GM12891 (cell line): Measurements from ENCODE around the gene RGS17.

Source experiments
- POLR2A ChIP-seq: IDR thresholded peaks from 2 replicates; pipeline ENCODE4 v1.6.1; 2011; ENCODE audit warnings: low read depth, low read length, control low read depth
- TAF1 ChIP-seq: IDR thresholded peaks from 2 replicates; pipeline ENCODE4 v1.6.1; 2011; ENCODE audit warnings: low read depth, low read length, control low read depth

DNA sequence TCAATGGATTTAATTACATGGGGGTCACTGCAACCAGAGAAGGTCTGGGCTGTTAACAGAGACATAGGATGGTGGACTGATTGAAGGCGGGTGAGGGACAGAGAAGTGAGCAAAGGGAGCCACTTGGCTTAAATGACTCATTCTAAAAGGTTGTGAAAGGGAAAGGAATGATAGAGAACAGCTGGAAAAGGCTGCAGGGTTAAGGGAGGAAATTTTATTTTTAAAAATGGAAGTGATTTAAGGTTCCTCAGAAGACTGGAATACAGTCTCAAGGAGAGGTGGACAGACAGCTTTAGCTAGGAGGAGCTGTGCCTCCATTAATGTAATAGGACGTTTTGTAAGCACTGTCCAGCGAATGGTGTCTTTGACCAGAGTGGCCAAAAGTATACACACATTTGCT lies 46.7 kb downstream of the RGS17 start:
- TF ChIP-seq TAF1, result no peak
- TF ChIP-seq POLR2A, result no peak
